OCI-LY3 (cell line): ENCODE data around the gene KIAA0040.

Experiments used
- H2AFZ ChIP-seq: fragments of 200-600, 300-600 bp; shearing (Covaris generic); 2 replicates; pipeline ENCODE4 v1.6.0; 2014; ENCODE audit warnings: antibody characterized with exemption, low read depth, low read length
- H3K27ac ChIP-seq: fragments of 200-600, 300-600 bp; sonication (generic); 2 replicates; pipeline ENCODE4 v1.5.1; 2014; ENCODE audit warnings: mild to moderate bottlenecking, low read length, moderate library complexity, mixed read lengths
- H3K27me3 ChIP-seq: fragments of 200-600, 300-600 bp; sonication (generic); 2 replicates; pipeline ENCODE4 v1.6.1; 2014; ENCODE audit warnings: low read depth, low read length, mixed read lengths
- H3K36me3 ChIP-seq: fragments of 200-600, 300-600 bp; sonication (generic); replicated peaks from 2 replicates; pipeline ENCODE3; 2014; ENCODE audit warnings: low read depth, low read length, mixed read lengths
- H3K4me1 ChIP-seq: fragments of 300-600, 200-600 bp; sonication (generic); 2 replicates; pipeline ENCODE4 v1.6.1; 2014; ENCODE audit warnings: low read length, mixed read lengths
- H3K4me2 ChIP-seq: fragments of 200-600, 300-600 bp; sonication (generic); 2 replicates; pipeline ENCODE4 v1.6.1; 2014; ENCODE audit warnings: low read length, mixed read lengths
- H3K4me3 ChIP-seq: fragments of 300-600, 200-600 bp; sonication (generic); 2 replicates; pipeline ENCODE4 v1.5.1; 2014; ENCODE audit warnings: antibody characterized with exemption, mild to moderate bottlenecking, low read length, moderate library complexity
- H3K79me2 ChIP-seq: fragments of 300-600, 200-600 bp; shearing (Covaris generic); 2 replicates; pipeline ENCODE4 v1.6.1; 2014; ENCODE audit warnings: mild to moderate bottlenecking, low read length, mixed read lengths
- H3K9ac ChIP-seq: fragments of 300-600, 200-600 bp; shearing (Covaris generic); 2 replicates; pipeline ENCODE4 v1.6.0; 2014; ENCODE audit warnings: mild to moderate bottlenecking, low read length, moderate library complexity
- H3K9me3 ChIP-seq: fragments of 200-600, 300-600 bp; shearing (Covaris generic); 2 replicates; pipeline ENCODE4 v1.6.1; 2014; ENCODE audit warnings: low read length, mixed read lengths; ENCODE audit not compliant: insufficient read depth
- H4K20me1 ChIP-seq: fragments of 200-600, 300-600 bp; sonication (generic); 2 replicates; pipeline ENCODE4 v1.6.1; 2016; ENCODE audit warnings: low read length, mixed read lengths; ENCODE audit not compliant: insufficient read depth
- CTCF ChIP-seq: fragments of 200-600, 300-600 bp; sonication (generic); IDR thresholded peaks from 2 replicates; pipeline ENCODE4 v1.5.1; 2014; ENCODE audit warnings: antibody characterized with exemption, low read length, low read depth
- EZH2phosphoT487 ChIP-seq: fragments of 200-600 bp; shearing (Covaris generic); IDR thresholded peaks from 2 replicates; pipeline ENCODE4 v1.6.1; 2018; ENCODE audit warnings: antibody characterized with exemption, mixed run types, low read depth

KIAA0040 gene

DNA sequence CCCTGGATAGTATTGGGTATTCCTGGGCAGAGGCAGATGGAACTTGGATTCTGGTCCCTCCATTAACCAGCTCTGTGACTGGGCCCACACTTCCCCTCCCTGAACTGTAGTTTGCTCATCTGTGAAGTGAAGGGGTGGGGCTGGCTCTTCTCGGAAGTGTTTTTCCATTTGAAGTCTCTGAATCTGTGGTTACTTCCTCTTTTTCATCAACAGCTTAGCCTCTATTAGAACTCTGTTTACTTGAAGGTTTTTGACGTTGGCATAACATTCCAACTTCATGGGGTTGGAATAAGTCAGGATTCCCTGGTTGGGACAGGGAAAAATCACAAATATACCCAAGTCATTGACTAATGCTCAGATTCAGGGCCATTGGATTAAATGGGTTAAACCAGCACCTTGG, 3.6 kb downstream of the KIAA0040 start:
- H4K20me1 ChIP-seq, result no peaks in the 10 kb centered on the region
- H2AFZ ChIP-seq, result peak overlapping the region; percentile 24; the same call in 1 of the 2 replicates
- H3K4me2 ChIP-seq, result peak overlapping the region; percentile 88
- no peaks in the 10 kb centered on the region for H3K9me3 ChIP-seq
- H3K36me3 ChIP-seq, result peaks cover 33% of the 10 kb centered on the region
- peaks cover 55% of the 10 kb centered on the region for H3K4me1 ChIP-seq
- H3K4me3 ChIP-seq, result peak overlapping the region; percentile 37
- H3K27me3 ChIP-seq, result no peaks in the 10 kb centered on the region
- H3K79me2 ChIP-seq, result peaks cover 54% of the 10 kb centered on the region
- H3K27ac ChIP-seq, result peak overlapping the region; percentile 70
- H3K9ac ChIP-seq, result peak overlapping the region; percentile 50
- TF ChIP-seq EZH2phosphoT487 (no peak), CTCF (no peak)

GRCh38 chr1:175186433-175187160, 6.0 kb downstream of the KIAA0040 start:
- TF ChIP-seq CTCF (no peak), EZH2phosphoT487 (no peak)
- Histone ChIP-seq H3K79me2 (peaks cover 59% of the 10 kb centered on the region), H3K27ac (no peak overlapping the region), H4K20me1 (peaks cover 8% of the 10 kb centered on the region), H3K4me2 (no peak overlapping the region), H3K4me3 (no peak overlapping the region), H3K36me3 (peaks cover 33% of the 10 kb centered on the region), H3K4me1 (peaks cover 44% of the 10 kb centered on the region), H3K9me3 (no peaks in the 10 kb centered on the region), H3K9ac (no peak overlapping the region), H2AFZ (no peak overlapping the region), H3K27me3 (no peaks in the 10 kb centered on the region)

DNA sequence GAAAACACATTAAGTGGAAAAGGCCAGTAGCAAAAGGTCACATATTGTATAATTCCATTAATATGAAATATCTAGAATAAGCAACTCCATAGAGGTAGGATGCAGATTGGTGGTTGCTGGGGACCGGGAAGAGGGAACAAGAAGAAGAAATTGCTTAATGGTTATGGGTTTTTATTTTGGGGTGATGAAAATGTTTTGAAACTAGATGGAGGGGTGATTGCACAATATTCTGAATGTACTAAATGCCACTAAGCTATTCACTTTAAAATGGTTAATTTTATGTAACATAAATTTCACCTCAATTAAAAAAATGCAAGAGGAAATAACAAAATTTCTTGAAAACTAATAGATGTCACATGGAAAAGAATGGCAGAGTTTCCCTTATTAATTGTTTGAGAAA, 6.7 kb downstream of the KIAA0040 start:
- Histone ChIP-seq H3K27ac (no peak overlapping the region), H3K27me3 (no peaks in the 10 kb centered on the region), H4K20me1 (peaks cover 15% of the 10 kb centered on the region), H3K9me3 (no peaks in the 10 kb centered on the region), H3K79me2 (peaks cover 52% of the 10 kb centered on the region), H2AFZ (no peak overlapping the region), H3K36me3 (peaks cover 38% of the 10 kb centered on the region), H3K4me2 (no peak overlapping the region), H3K4me3 (no peak overlapping the region), H3K9ac (no peak overlapping the region), H3K4me1 (peaks cover 37% of the 10 kb centered on the region)
- TF ChIP-seq EZH2phosphoT487 (no peak), CTCF (no peak)

DNA sequence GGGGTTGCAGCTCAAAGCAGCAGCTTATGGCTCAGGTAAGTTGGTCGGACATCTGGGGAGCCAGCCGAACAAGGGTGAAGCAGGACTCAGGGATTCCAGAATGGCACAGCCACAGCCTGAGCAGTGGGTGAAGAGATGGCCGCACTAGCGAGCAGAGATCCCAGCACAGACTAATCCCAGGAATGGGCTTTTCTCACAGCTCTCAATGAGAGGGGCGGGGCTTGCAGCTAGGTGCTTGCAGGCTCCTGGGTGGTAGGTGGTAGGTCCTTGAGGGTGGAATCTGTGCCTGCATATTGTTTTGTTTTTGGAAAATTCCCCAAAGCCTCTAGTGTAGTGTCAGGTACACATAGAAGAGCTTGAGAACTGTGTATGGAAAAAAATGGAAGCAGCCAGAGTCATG, 9.0 kb downstream of the KIAA0040 start:
- Histone ChIP-seq H3K27ac (no peak overlapping the region), H3K4me1 (peaks cover 23% of the 10 kb centered on the region), H3K79me2 (peaks cover 33% of the 10 kb centered on the region), H2AFZ (no peak overlapping the region), H3K4me3 (no peak overlapping the region), H4K20me1 (peaks cover 25% of the 10 kb centered on the region), H3K27me3 (no peaks in the 10 kb centered on the region), H3K36me3 (peaks cover 34% of the 10 kb centered on the region), H3K9ac (no peak overlapping the region), H3K9me3 (no peaks in the 10 kb centered on the region), H3K4me2 (no peak overlapping the region)
- no peak for TF ChIP-seq CTCF
- no peak for TF ChIP-seq EZH2phosphoT487
